RWPE1 (cell line): Measurements from ENCODE around the gene FEM1A.
"Not testable (repeated sequence)": the region's sequence is repeated elsewhere in the genome, so short reads cannot be mapped to it uniquely, and the experiment has no call there.

Source experiments
- CTCF ChIA-PET: fragments of 350-600 bp; sonication (Branson Sonifier 250); formaldehyde crosslinking; extraction: SDS; loops from one replicate; lab custom pipeline; 2021; lab: Yijun Ruan, JAX
- POLR2A ChIA-PET: fragments of 400-600 bp; formaldehyde crosslinking; extraction: SDS; loops from one replicate; lab custom pipeline; 2020; ENCODE audit warnings: antibody characterized with exemption; ENCODE audit not compliant: low non-redundant PET; lab: Yijun Ruan, JAX
- DNase-seq: peaks from one replicate; pipeline ENCODE4 v3.0.0; 2012; ENCODE audit warnings: low spot score
- H3K27ac ChIP-seq: fragments of 450-650 bp; 2 replicates; pipeline ENCODE4 v1.5.1; 2017
- TF ChIP-seq, protein P1 (sequence below): fragments of 450-650 bp; conservative IDR thresholded peaks from 2 replicates; pipeline ENCODE4 v1.5.1; 2017; ENCODE audit warnings: low read depth, mild to moderate bottlenecking

Gene FEM1A

DNA sequence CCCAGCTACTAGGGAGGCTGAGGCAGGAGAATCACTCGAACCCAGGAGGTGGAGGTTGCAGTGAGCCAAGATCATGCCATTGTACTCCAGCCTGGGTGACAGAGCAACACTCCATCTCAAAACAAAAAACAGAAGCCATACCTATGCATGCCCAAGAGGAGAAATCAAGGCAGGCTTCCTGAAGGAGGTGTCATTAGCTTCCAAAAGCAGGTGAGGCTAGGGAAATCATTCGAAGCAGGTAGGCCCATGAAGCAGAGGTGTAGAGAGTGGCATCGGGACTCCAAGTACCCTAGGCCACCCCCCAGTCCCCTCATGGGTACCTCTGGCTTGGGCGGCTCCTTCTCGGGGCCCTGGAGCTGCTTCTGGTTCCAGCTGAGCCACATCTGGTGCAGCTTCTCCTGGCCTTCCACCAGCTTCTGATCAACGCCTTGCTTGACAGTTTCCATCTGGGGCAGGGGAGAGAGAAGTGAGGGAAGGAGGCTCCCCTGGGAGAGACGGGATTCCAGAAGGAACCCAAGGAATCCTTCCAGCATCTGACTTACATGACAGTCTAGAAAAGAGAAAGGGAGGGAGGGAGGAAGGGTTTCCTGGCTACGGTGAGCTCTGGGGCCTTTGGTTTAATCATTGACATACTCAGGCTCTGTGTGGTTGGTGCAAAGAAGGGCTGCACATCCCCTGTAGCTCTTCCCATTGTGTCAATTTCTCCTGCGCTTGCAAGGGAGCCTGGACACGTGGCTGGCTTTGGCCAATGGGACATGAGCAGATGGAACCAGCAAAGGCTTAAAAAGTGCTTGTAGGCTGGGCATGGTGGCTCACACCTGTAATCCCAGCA, 53.0 kb downstream of the FEM1A start:
- POLR2A ChIA-PET = no interaction called here
- DNase-seq = no peak
- H3K27ac ChIP-seq = peak overlapping the region; percentile 15; the same call in 1 of the 2 replicates
- TF ChIP-seq, protein P1, sequence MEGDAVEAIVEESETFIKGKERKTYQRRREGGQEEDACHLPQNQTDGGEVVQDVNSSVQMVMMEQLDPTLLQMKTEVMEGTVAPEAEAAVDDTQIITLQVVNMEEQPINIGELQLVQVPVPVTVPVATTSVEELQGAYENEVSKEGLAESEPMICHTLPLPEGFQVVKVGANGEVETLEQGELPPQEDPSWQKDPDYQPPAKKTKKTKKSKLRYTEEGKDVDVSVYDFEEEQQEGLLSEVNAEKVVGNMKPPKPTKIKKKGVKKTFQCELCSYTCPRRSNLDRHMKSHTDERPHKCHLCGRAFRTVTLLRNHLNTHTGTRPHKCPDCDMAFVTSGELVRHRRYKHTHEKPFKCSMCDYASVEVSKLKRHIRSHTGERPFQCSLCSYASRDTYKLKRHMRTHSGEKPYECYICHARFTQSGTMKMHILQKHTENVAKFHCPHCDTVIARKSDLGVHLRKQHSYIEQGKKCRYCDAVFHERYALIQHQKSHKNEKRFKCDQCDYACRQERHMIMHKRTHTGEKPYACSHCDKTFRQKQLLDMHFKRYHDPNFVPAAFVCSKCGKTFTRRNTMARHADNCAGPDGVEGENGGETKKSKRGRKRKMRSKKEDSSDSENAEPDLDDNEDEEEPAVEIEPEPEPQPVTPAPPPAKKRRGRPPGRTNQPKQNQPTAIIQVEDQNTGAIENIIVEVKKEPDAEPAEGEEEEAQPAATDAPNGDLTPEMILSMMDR = no peak
- CTCF ChIA-PET = interaction anchor here (0.5 to 1.3 kb wide), 4 partner anchors 17 to 65 kb away, joined by 3 to 4 read pairs (median 3); partner anchors contain the start of gene UHRF1

DNA sequence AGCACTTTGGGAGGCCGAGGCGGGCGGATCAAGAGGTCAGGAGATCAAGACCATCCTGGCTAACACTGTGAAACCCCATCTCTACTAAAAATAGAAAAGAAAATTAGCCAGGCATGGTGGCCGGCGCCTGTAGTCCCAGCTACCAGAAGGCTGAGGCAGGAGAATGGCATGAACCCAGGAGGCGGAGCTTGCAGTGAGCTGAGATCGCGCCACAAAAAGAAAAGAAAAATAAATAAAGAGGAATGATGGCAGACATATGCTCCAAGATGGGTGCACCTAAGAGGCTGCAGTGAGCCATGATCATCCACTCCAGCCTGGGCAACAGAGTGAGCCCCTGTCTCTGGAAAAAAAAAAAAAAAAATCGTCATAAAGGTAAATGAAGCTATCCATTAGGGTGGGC, 54.4 kb downstream of the FEM1A start:
- CTCF ChIA-PET = interaction anchor here (0.6 to 1.3 kb wide), 2 partner anchors 9 to 37 kb away, joined by 4 to 5 read pairs; no protein-coding TSS in a partner anchor

DNA sequence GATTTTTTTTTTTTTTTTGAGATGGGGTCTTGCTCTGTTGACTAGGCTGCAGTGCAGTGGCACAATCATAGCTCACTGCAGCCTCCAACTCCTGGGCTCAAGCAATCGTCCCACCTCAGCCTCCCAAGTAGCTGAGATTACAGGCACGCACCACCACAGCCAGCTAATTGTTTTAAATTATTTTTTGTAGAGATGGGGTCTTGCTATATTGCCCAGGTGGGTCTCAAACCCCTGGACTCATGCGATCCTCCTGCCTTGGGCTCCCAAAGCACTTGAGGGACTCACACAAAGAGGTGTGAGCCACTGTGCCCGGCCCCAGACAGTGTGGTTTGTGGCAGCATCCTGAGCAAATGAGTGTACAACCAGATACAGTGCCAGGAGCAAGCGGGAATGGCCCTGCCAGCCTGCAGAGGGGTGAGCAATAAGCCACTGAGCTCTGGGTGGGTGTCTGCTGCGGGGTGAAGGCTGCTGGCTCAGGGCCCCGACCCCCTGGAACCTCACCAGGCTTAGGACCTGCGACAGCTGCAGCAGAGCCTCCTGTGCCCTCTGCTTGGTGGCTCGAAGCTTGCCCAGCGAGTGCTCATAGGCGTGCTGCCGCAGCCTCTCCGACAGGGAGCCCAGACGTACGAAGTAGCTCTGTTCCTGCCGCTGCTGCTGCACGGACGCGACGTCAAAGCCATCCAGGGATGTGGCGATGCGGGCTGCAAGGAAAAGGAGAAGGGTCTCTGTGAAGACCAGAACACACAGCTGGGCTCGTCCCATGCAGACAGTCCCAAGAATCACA, 55.8 kb downstream of the FEM1A start:
- ChIA-PET POLR2A (no interaction called here), CTCF (no interaction called here)
- peak overlapping the region; percentile 19 for H3K27ac ChIP-seq
- DNase-seq = no peak
- TF ChIP-seq, protein P1 = no peak

More for the DNA sequence above, 54.4 kb downstream of the FEM1A start:
- peak overlapping the region; percentile 15; the same call in 1 of the 2 replicates for H3K27ac ChIP-seq
- not testable (repeated sequence) for DNase-seq
- POLR2A ChIA-PET = interaction anchor here (0.6 to 0.7 kb wide), 2 partner anchors 10 to 21 kb away, joined by 4 to 8 read pairs; partner anchors contain the start of gene PLIN3

DNA sequence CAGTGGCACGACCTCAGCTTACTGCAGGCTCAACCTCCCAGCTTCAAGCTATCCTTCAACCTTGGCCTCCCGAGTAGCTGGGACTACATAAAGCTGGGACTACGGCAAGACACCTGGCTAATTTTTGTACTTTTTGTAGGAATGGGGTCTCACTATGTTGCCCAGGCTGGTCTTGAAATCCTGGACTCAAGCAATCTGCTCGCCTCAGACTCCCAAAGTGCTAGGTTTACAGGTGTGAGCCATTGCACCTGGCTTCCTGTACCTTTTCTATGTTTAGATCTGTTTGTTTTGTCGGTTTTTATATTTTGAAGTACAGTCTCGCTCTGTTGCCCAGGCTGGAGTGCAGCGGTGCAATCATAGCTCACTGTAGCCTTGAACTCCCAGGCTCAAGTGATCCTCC, 57.5 kb downstream of the FEM1A start:
- H3K27ac ChIP-seq = no peak overlapping the region; the same call in 1 of the 2 replicates
- CTCF ChIA-PET = no interaction called here
- POLR2A ChIA-PET = no interaction called here
- TF ChIP-seq, protein P1 = no peak
- DNase-seq = no peak
